Stimulated activated CD4-positive, alpha-beta T cell treated with anti-CD3 and anti-CD28 coated beads, Interleukin-1b, Interleukin-23, amount 100 ng/mL, for 4 hours (primary cell): ENCODE results near the gene KRTAP10-5.
"Not testable (repeated sequence)": the region's sequence is repeated elsewhere in the genome, so short reads cannot be mapped to it uniquely, and the experiment has no call there.

Experiments
- DNase-seq, 2 donors: peaks; one replicate each; pipeline ENCODE4 v3.0.0-alpha.2; 2020; ENCODE audit warnings: low read depth in 2 of 2

KRTAP10-5 gene

GRCh38 chr21:44590897-44591800 lies 10.7 kb upstream of the KRTAP10-5 start:
- not testable (repeated sequence) for DNase-seq

- DNase-seq: no peak
These were observed 9.9 kb upstream of the KRTAP10-5 start for GRCh38 chr21:44590311-44590721.

GRCh38 chr21:44589586-44590305 lies 9.3 kb upstream of the KRTAP10-5 start:
- no peak for DNase-seq

- no peak for DNase-seq
These were observed 8.7 kb upstream of the KRTAP10-5 start for GRCh38 chr21:44589094-44589493.

- DNase-seq: no peak
These were observed 5.5 kb upstream of the KRTAP10-5 start for GRCh38 chr21:44585892-44586291.

- DNase-seq: no peak
These were observed 3.4 kb upstream of the KRTAP10-5 start for GRCh38 chr21:44583800-44584147.

- no peak for DNase-seq
These were observed 2.8 kb upstream of the KRTAP10-5 start for GRCh38 chr21:44583089-44583799.

GRCh38 chr21:44582055-44582454 lies 1.7 kb upstream of the KRTAP10-5 start:
- DNase-seq: no peak

GRCh38 chr21:44581158-44581557 lies 754 bp upstream of the KRTAP10-5 start:
- DNase-seq: no peak

- no peak for DNase-seq
These were observed 615 bp downstream of the KRTAP10-5 start for GRCh38 chr21:44579833-44580144.

- no peak for DNase-seq
These were observed 1.2 kb downstream of the KRTAP10-5 start for GRCh38 chr21:44579056-44579832.

- no peak for DNase-seq
These were observed 1.9 kb downstream of the KRTAP10-5 start for GRCh38 chr21:44578371-44579055.

- DNase-seq: no peak
These were observed 4.4 kb downstream of the KRTAP10-5 start for GRCh38 chr21:44576025-44576420.

- no peak for DNase-seq
These were observed 4.9 kb downstream of the KRTAP10-5 start for GRCh38 chr21:44575307-44576024.

- no peak for DNase-seq
These were observed 5.7 kb downstream of the KRTAP10-5 start for GRCh38 chr21:44574457-44575306.

- not testable (repeated sequence) for DNase-seq
These were observed 6.6 kb downstream of the KRTAP10-5 start, which contains the start of gene KRTAP10-4 for GRCh38 chr21:44573630-44574456. Gene KRTAP10-4 (plus strand): TSS chr21:44573729. CDS start chr21:44573759, 30 bp downstream.

GRCh38 chr21:44572959-44573583 lies 7.3 kb downstream of the KRTAP10-5 start:
- DNase-seq: no peak
